Esophagus muscularis mucosa (tissue), 4 donors: ENCODE measurements around the gene PRPS2. TPM values are rescaled to one million over a fixed set of nuclear protein-coding genes. Genes with fewer than 3 reads are reported as not detected.

Source experiments
- DNase-seq: peaks from one replicate; pipeline ENCODE4 v3.0.0-alpha.2; 2017; ENCODE audit errors: extremely low spot score
- H3K27ac ChIP-seq, 4 donors: fragments of 200-600 bp; sonication (generic); replicated peaks in 1 of 4; 1 replicate in 3 of 4; 2 replicates in 1 of 4; pipeline ENCODE4 v1.5.1; 2016 to 2019; ENCODE audit warnings: mild to moderate bottlenecking in 1 of 4
- H3K27me3 ChIP-seq, 4 donors: fragments of 200-600 bp; sonication (generic); one replicate each; pipeline versions ENCODE4 v1.5.1 to v1.6.0; 2016 to 2019
- H3K36me3 ChIP-seq, 4 donors: fragments of 200-600 bp; sonication (generic); one replicate each; pipeline ENCODE4 v1.5.1; 2016 to 2019
- H3K4me1 ChIP-seq, 4 donors: fragments of 200-600 bp; sonication (generic); one replicate each; pipeline ENCODE4 v1.5.1; 2016 to 2019
- H3K4me3 ChIP-seq, 4 donors: fragments of 200-600 bp; sonication (generic); 1 replicate in 2 of 4; 2 replicates in 2 of 4; pipeline ENCODE4 v1.5.1; 2016 to 2019; ENCODE audit warnings: mild to moderate bottlenecking in 4 of 4, moderate library complexity in 1 of 4
- H3K9me3 ChIP-seq, 4 donors: fragments of 200-600 bp; sonication (generic); 1 replicate in 3 of 4; 2 replicates in 1 of 4; pipeline ENCODE4 v1.5.1; 2016 to 2019
- CTCF ChIP-seq, 3 experiments: fragments of 200-600 bp in 2 of 3; fragments of 450-650 bp in 1 of 3; sonication (generic) in 2 of 3; IDR thresholded peaks; one replicate each; pipeline ENCODE4 v1.5.1; 2017 to 2019; ENCODE audit warnings: antibody characterized with exemption in 3 of 3, mild to moderate bottlenecking in 2 of 3, moderate library complexity in 1 of 3
- EP300 ChIP-seq: sonication (generic); formaldehyde crosslinking; IDR thresholded peaks from one replicate; pipeline ENCODE4 v1.6.1; 2017; ENCODE audit warnings: antibody characterized with exemption
- POLR2A ChIP-seq: fragments of 450-650 bp; IDR thresholded peaks from one replicate; pipeline ENCODE4 v1.6.1; 2017; ENCODE audit warnings: antibody characterized with exemption, moderate library complexity, mild to moderate bottlenecking, low read depth
- POLR2AphosphoS5 ChIP-seq, 2 donors: sonication (generic); formaldehyde crosslinking; IDR thresholded peaks; one replicate each; pipeline ENCODE4 v1.6.1; 2017; ENCODE audit warnings: antibody characterized with exemption in 2 of 2
- WGBS: methylation state at CpG from one replicate; pipeline ENCODE4 v1.1.5; 2018; 5-methylcytosine and 5-hydroxymethylcytosine counted together
- intact Hi-C: fragments of 100-400 bp; cut with DNase I; formaldehyde crosslinking; loops from one replicate; pipeline ENCODE4 v1.15.1; 2023
- total RNA-seq, 4 donors: library from RNA; depleted of rRNA; stranded (reverse); fragments of >200 nt; gene quantifications; one replicate each; pipeline versions ENCODE4 v1.1.0 to v1.2.1, GENCODE V29; 2016

PRPS2 gene
- total RNA-seq, 4 donors from 2014 or later = 12.5 to 25.7 (median 21.7) TPM

GRCh38 chrX:12771445-12772069 is 19.7 kb upstream of the PRPS2 start:
- Histone ChIP-seq H3K36me3 (no peaks in the 10 kb centered on the region), H3K4me3 (no peak overlapping the region), H3K4me1 (no peaks in the 10 kb centered on the region), H3K27ac (no peak overlapping the region), H3K9me3 (no peaks in the 10 kb centered on the region), H3K27me3 (peaks cover 0 to 12% (median 5%) of the 10 kb centered on the region in 4 donors)
- no peak for DNase-seq
- intact Hi-C loops = no loop called here
- TF ChIP-seq CTCF (IDR thresholded peaks at IDR 0.05) (peak in 2 of 3 experiments; percentile 39 to 41), POLR2AphosphoS5 (IDR thresholded peaks at IDR 0.05) (no peak)
- 45% methylated on average over 18 of the region's 22 CpGs for WGBS

- Histone ChIP-seq H3K4me3 (no peak overlapping the region), H3K4me1 (no peaks in the 10 kb centered on the region), H3K36me3 (no peaks in the 10 kb centered on the region), H3K27ac (no peak overlapping the region), H3K9me3 (no peaks in the 10 kb centered on the region), H3K27me3 (peaks cover 0 to 4% (median 2%) of the 10 kb centered on the region in 4 donors)
- DNase-seq = no peak
- intact Hi-C loops = no loop called here
- no peak for TF ChIP-seq EP300
- no peak for TF ChIP-seq POLR2A
- no peak for TF ChIP-seq CTCF (IDR thresholded peaks at IDR 0.05)
- no peak for TF ChIP-seq POLR2AphosphoS5 (IDR thresholded peaks at IDR 0.05)
These were observed 13.5 kb upstream of the PRPS2 start for GRCh38 chrX:12777670-12778069.

DNA sequence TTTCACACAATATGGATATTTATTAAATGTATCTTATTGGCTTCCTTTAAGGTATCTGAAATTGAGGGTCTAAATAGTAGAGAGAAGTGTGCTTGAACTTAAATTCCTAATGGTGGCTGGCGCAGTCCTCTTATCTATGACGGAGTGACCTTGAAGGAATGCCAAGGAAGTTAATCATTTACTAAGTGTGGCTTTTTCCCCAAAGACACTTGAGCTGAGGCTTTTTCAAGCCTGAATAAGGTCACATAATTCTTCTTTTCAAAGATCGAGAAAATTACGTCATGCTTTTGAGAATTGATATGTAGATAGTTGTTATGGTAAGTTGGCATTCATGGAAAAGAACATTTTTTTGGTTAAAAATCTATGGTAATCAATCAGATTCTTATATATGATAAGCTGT is 11.7 kb upstream of the PRPS2 start:
- 67% methylated on average over 4 of the region's 4 CpGs for WGBS
- DNase-seq = no peak
- Histone ChIP-seq H3K4me3 (no peak overlapping the region), H3K36me3 (no peaks in the 10 kb centered on the region), H3K27me3 (peaks cover 0 to 3% (median 0%) of the 10 kb centered on the region in 4 donors), H3K27ac (no peak overlapping the region), H3K9me3 (no peaks in the 10 kb centered on the region), H3K4me1 (no peaks in the 10 kb centered on the region)
- TF ChIP-seq POLR2AphosphoS5 (IDR thresholded peaks at IDR 0.05) = no peak
- no peak for TF ChIP-seq CTCF (IDR thresholded peaks at IDR 0.05)
- no peak for TF ChIP-seq POLR2A
- no peak for TF ChIP-seq EP300
- intact Hi-C loops = no loop called here

DNA sequence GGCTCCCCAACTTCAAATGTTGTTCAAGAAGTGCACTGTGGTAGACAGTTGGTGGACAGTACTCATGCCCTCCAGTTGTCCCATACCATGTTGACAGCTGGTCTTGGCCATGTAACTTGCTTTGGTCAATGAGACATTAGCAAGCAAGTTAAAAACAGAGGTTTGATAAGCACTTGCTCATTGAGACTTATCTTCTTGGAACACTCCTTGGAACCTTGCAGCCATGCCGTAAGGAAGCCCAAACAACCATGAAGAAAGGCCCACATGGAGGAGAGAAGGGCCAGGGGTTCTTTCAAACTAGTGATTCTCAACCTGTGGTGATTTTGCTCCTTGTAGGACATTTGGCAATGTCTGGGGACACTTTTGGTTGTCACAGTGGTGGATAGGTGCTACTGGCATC is 2.6 kb upstream of the PRPS2 start:
- no peak overlapping the region for H3K4me3 ChIP-seq
- no peak overlapping the region for H3K27ac ChIP-seq
- no peak for DNase-seq
- intact Hi-C loops = no loop called here
- H3K9me3 ChIP-seq = peaks cover 0 to 4% (median 0%) of the 10 kb centered on the region in 4 donors
- no peak for TF ChIP-seq CTCF (IDR thresholded peaks at IDR 0.05)
- no peak for TF ChIP-seq POLR2A
- no peak for TF ChIP-seq POLR2AphosphoS5 (IDR thresholded peaks at IDR 0.05)
- no peak for TF ChIP-seq EP300
- WGBS = 80% methylated on average over 1 of the region's 1 CpG
- H3K4me1 ChIP-seq = peaks cover 0 to 9% (median 6%) of the 10 kb centered on the region in 4 donors
- no peaks in the 10 kb centered on the region for H3K27me3 ChIP-seq
- no peaks in the 10 kb centered on the region for H3K36me3 ChIP-seq

DNA sequence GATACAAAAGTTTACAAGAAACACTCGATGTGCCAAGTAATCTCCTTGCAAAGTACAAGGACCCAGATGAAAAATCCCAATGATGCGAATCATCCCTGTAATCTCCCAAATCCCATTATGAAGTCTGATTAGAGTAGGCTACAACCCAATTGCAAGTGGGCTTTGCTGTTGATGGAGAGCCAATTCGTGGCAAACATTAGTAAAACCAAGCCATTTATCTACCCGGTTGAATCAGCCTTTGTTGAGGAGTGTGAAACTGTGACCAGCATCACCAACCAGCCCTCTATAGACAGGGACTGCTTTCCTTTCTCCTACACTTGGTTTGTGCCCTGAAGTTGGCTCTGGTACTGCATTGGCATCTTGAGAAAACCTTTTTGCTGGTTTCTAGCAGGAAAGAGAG is 1.2 kb upstream of the PRPS2 start:
- Histone ChIP-seq H3K4me3 (no peak overlapping the region), H3K27ac (no peak overlapping the region), H3K36me3 (no peaks in the 10 kb centered on the region), H3K9me3 (peaks cover 0 to 11% (median 0%) of the 10 kb centered on the region in 4 donors), H3K27me3 (no peaks in the 10 kb centered on the region), H3K4me1 (peaks cover 0 to 9% (median 6%) of the 10 kb centered on the region in 4 donors)
- DNase-seq = no peak
- no peak for TF ChIP-seq CTCF (IDR thresholded peaks at IDR 0.05)
- no peak for TF ChIP-seq EP300
- TF ChIP-seq POLR2A = no peak
- TF ChIP-seq POLR2AphosphoS5 (IDR thresholded peaks at IDR 0.05) = no peak
- intact Hi-C loops = no loop called here
- 62% methylated on average over 4 of the region's 4 CpGs for WGBS
